Stimulated activated naive B cell treated with anti-CD40 and anti-IgM and Interleukin-4, amounts not matched to agents 10 μg/mL and 1 μg/mL and 100 μg/mL, for 72 hours (primary cell): Measurements from ENCODE around the gene PSMB10.

Experiments
- ATAC-seq, 2 donors: fragments of 150-1000 bp; cut with Tn5 transposase; replicated peaks; 2 replicates each; pipeline ENCODE4 v1.10.0; 2021; ENCODE audit warnings: moderate library complexity in 1 of 2
- DNase-seq: peaks from one replicate; pipeline ENCODE4 v3.0.0; 2021
- H3K27ac Mint-ChIP-seq: one replicate; pipeline ENCODE4 v1.8.0; 2022; ENCODE audit warnings: mild to moderate bottlenecking, mixed read lengths
- H3K27me3 Mint-ChIP-seq, 2 donors: one replicate each; pipeline ENCODE4 v1.8.0; 2022; ENCODE audit warnings: mixed read lengths in 2 of 2
- H3K36me3 Mint-ChIP-seq, 2 donors: one replicate each; pipeline ENCODE4 v1.8.0; 2022; ENCODE audit warnings: mixed read lengths in 2 of 2, mild to moderate bottlenecking in 1 of 2
- H3K4me1 Mint-ChIP-seq, 2 donors: one replicate each; pipeline ENCODE4 v1.8.0; 2022; ENCODE audit warnings: mixed read lengths in 2 of 2, mild to moderate bottlenecking in 1 of 2
- H3K4me3 Mint-ChIP-seq, 2 donors: one replicate each; pipeline ENCODE4 v1.8.0; 2022; ENCODE audit warnings: mild to moderate bottlenecking in 2 of 2, mixed read lengths in 2 of 2, moderate library complexity in 1 of 2
- H3K9me3 Mint-ChIP-seq, 2 donors: one replicate each; pipeline ENCODE4 v1.8.0; 2022; ENCODE audit warnings: mixed read lengths in 2 of 2, mild to moderate bottlenecking in 1 of 2

The PSMB10 gene

GRCh38 chr16:67888331-67888730 lies 48.3 kb downstream of the PSMB10 start:
- DNase-seq (no peak), ATAC-seq (no peak)
- peaks cover 13 to 18% of the 10 kb centered on the region in 2 donors for H3K36me3 Mint-ChIP-seq
- no peak overlapping the region for H3K4me3 Mint-ChIP-seq
- no peaks in the 10 kb centered on the region for H3K27me3 Mint-ChIP-seq
- peaks cover 3 to 11% of the 10 kb centered on the region in 2 donors for H3K4me1 Mint-ChIP-seq
- no peak overlapping the region for H3K27ac Mint-ChIP-seq
- no peaks in the 10 kb centered on the region for H3K9me3 Mint-ChIP-seq

- Mint-ChIP-seq H3K27ac (no peak overlapping the region), H3K27me3 (no peaks in the 10 kb centered on the region), H3K4me3 (no peak overlapping the region), H3K9me3 (no peaks in the 10 kb centered on the region), H3K36me3 (peaks cover 29 to 34% of the 10 kb centered on the region in 2 donors), H3K4me1 (peaks cover 4 to 14% of the 10 kb centered on the region in 2 donors)
- ATAC-seq (no peak), DNase-seq (no peak)
Measured at GRCh38 chr16:67886387-67886786, 50.3 kb downstream of the PSMB10 start.

GRCh38 chr16:67885976-67886375 lies 50.7 kb downstream of the PSMB10 start:
- DNase-seq (no peak), ATAC-seq (no peak)
- H3K4me1 Mint-ChIP-seq = peaks cover 4 to 14% of the 10 kb centered on the region in 2 donors
- no peaks in the 10 kb centered on the region for H3K9me3 Mint-ChIP-seq
- no peaks in the 10 kb centered on the region for H3K27me3 Mint-ChIP-seq
- no peak overlapping the region for H3K27ac Mint-ChIP-seq
- H3K36me3 Mint-ChIP-seq = peaks cover 33 to 38% of the 10 kb centered on the region in 2 donors
- no peak overlapping the region for H3K4me3 Mint-ChIP-seq

- H3K27me3 Mint-ChIP-seq = no peaks in the 10 kb centered on the region
- no peaks in the 10 kb centered on the region for H3K9me3 Mint-ChIP-seq
- peaks cover 38 to 40% of the 10 kb centered on the region in 2 donors for H3K36me3 Mint-ChIP-seq
- peaks cover 4 to 14% of the 10 kb centered on the region in 2 donors for H3K4me1 Mint-ChIP-seq
- no peak overlapping the region for H3K4me3 Mint-ChIP-seq
- ATAC-seq (no peak), DNase-seq (no peak)
- no peak overlapping the region for H3K27ac Mint-ChIP-seq
Measured at GRCh38 chr16:67885545-67885944, 51.1 kb downstream of the PSMB10 start.

GRCh38 chr16:67884684-67885083 lies 52.0 kb downstream of the PSMB10 start, which contains the start of gene NRN1L:
NRN1L (plus strand) TSS chr16:67884885; CDS start chr16:67884904, 19 bp downstream.
- Mint-ChIP-seq H3K27me3 (no peaks in the 10 kb centered on the region), H3K4me1 (peaks cover 4 to 14% of the 10 kb centered on the region in 2 donors), H3K27ac (no peak within 1 kb of the TSS), H3K4me3 (no peak within 1 kb of the TSS), H3K9me3 (no peaks in the 10 kb centered on the region), H3K36me3 (peaks cover 45 to 46% of the 10 kb centered on the region in 2 donors)
- DNase-seq (no peak), ATAC-seq (no peak)
